Activated naive CD4-positive, alpha-beta T cell (primary cell): ENCODE data around the gene RGS9BP.
"Not testable (repeated sequence)": the region's sequence is repeated elsewhere in the genome, so short reads cannot be mapped to it uniquely, and the experiment has no call there.

Experiments used
- DNase-seq, 4 experiments: peaks; one replicate each; lab custom pipeline; 2025; lab: John Stamatoyannopoulos, UW

The RGS9BP gene, protein sequence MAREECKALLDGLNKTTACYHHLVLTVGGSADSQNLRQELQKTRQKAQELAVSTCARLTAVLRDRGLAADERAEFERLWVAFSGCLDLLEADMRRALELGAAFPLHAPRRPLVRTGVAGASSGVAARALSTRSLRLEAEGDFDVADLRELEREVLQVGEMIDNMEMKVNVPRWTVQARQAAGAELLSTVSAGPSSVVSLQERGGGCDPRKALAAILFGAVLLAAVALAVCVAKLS

DNA sequence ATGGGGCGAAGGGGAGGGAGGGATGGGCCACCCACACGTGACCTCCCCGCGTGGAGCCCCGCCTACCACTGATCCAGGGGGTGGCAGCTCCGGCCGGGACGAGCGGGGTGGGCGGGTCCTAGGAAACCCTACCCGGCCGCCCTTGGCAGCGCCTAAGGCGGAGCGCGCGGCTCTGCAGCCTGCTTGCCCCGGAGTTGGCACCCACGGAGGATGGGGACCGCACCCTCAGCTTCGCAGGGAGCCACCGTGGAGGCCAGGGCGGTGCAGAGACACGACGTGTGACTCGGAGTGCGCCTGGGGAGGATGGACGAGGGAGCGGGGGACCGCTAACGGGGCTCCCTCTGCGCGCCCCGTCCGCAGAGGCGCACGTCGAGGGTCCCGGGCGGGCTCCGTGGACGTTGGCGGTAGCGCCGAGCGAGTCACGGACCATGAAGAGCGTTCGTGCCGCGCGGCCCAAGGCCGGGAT is at the start of gene RGS9BP:
Gene RGS9BP (plus strand): TSS at position 129 of the 466 bp plus-strand sequence. CDS start 416 bp downstream, outside the sequence.
- peak in 2 of 4 experiments; percentile 25 to 36 for DNase-seq

DNA sequence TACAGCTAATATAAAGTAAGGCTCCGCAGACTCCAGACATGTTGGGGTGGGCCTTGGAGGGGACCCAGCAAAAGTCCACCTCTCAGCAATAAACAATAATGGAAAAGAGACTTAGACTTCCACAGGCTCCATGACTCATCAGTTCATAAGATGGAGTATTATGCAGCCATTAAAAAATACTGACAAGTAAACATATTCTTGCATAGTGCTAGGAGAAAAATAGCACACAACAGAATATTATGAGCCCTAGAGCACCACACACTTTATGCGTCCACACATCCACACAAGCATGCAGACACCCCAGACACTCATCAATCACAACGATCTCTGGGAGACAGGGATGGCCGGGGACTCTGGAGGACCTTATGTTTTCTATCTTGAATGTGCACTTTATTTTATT is 48.7 kb upstream of the RGS9BP start:
- no peak for DNase-seq

DNA sequence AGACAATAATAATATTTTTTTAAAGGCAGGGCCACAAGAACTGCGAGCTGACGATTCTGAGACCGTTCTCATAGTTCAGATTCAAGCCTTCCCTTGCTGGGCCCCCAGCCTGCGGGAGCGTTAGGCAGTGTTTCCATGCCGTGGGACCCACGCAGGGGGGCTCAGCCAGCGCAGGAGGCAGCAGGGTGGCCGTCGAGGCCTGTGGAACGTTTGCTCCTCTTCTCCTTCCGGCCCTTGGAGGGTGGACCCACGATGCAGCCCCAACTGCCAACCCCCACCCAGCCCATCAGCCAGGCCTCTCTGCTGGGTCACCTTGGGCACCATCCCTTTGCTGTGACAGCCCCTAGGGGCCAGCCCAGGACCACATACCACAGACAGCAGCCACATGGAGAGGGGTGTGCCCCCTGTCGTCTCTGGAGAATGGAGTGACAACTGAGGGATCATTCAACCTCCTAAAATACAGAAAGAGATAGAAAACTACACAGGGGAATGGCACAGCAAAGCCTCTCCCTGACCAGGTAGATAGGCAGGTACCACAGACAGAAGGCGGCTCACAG is 47.9 kb upstream of the RGS9BP start:
- no peak for DNase-seq

DNA sequence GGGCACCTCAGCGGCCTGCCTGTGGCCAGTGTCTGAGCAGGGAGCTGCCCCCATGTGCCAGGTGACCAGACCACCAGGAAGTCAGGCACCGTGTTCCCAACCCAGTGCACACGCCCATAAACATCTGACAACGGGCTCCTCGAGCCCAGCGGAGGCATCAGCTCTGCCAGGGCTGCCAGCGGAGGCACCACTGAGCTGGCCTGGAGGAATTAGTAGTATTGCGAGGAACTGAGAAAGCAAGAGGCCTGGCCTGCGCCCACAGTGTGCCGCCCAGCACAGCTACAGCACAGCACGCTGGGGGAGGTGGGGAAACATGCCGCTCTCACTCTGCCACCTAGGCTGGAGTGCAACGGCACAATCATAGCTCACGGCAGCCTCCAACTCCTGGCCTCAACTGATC is 45.3 kb upstream of the RGS9BP start:
- no peak for DNase-seq

DNA sequence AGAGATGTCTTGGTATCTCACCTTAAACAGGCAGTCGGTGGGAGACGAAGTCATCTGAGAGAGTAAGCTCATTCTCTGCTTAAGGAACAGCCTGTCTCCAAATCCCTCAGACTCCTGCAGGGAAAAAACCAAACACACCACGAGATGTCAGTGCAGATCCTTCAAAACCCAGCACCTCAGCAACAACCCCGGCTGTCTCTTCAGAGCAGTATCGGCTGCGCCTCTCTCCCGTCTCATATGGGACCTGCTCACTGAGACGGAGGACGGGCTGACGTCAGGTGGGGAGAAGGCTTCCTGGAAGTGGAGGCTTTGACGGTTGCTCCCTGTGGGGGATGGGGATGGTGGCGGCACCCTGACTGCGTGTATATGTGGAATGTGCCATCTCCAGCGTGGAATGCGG is 44.3 kb upstream of the RGS9BP start:
- no peak for DNase-seq

DNA sequence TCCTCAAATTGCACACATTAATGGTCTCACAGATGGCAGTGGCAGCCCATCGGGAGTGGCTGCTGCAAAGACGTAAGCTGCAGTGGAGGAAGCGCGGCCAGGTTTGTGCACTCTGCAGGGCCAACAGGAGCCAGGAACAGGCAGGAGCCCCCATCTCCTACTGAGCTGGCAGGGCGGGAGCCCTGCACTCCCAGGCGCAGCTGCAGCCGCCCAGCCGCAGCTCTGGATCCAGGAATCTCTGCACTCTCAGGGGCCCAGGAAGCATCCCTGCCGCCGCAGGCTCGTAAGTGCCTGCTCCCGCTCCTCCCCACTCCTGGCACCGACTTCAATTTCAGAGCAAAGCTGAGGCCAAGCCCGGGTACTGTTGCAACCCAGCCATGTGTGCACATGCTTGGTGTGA is 38.2 kb upstream of the RGS9BP start:
- DNase-seq, result no peak

DNA sequence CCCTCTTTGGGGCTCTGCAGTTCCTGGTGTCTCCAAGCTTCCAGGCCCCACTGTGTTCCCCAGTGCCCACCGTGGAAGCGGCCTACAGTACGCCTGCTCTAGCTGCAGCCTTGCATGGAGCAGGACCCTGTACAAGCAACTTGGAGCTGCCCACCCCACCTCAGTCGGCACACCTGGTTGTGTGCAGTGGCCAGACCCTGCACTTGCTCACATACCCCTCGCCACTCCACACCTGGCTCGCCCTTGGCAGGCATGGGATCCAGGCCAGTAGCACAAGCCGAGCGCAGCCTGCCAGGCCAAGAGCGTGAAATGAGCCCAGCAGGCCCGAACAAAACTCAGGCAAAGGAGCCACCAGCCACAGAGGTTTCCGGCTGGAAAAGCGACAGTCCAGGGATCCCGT is 37.0 kb upstream of the RGS9BP start:
- DNase-seq, result no peak

DNA sequence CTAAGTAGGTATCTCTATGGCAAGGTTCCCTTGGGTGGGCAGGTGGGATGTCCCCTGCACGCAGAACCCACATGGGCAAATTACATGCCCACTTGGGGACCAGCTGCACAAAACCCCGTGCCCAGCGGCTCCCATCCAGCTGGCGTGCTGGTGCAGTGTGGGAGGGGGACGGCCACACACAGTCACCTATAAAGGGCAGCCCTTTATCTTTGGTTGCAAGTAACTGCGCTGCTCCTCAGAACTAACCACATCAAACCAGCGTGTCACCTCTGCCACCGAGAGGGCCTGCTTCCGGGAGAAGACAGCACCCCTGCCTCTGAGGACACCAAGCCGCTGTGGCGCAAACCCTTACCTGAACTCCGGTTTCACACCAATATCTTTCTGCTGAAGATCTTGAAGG is 32.9 kb upstream of the RGS9BP start:
- DNase-seq, result peak in 2 of 4 experiments; percentile 26 to 55

DNA sequence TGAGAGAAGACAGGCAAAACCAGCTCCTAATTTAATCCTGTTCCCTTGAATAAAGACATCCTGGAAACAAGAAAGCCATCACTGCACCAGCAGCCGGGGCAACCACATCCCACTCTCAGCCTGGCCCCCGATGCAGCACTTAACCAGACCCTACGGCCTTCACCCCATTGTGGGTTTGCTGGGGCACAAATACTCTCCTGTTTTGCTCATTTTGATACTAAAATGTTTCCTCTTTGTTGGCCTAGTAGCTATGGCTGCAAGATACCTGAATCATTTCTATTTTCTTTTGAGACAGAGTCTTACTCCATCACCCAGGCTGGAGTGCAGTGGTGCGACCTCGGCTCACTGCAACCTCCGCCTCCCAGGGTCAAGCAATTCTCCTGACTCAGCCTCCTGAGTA is 29.1 kb upstream of the RGS9BP start:
- DNase-seq, result no peak

DNA sequence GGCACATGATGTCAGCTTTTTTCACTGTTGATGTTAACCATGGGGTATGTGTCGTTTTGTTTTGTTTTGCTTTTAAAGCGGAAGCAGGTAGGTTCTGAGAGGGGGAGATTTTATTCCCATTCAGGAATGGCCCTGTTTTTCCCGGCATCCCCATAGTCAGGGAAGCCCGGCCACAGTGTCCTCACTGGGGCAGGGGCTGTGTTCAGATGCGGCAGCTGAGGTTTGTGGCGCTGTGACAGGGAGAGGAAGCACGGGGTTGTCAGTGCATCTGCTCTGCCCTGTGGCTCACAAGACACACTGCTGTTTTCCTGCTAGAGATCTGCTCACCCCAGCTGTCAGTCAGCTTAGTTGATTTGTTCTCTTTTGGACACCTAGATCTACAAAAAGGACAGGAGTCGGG is 28.3 kb upstream of the RGS9BP start:
- DNase-seq, result no peak

DNA sequence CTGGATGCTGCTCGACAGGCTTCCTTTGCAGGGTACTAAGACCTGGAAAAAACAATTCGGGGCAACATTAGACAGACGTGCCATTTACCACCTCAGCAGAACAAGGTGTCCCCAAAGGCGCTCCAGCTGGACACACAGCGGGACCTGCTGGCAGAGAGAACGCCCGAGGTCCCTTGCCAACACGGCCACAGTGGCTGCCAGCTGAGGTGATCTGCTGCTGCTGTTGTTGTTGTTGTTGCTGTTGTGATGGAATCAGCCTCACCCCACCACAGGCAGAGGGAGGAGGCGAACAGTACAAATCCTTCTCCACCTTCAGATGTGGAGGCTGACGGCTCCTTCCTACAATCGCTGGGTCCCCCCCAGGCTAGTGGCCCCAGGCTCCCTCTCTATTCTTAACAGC is 25.9 kb upstream of the RGS9BP start:
- no peak for DNase-seq

DNA sequence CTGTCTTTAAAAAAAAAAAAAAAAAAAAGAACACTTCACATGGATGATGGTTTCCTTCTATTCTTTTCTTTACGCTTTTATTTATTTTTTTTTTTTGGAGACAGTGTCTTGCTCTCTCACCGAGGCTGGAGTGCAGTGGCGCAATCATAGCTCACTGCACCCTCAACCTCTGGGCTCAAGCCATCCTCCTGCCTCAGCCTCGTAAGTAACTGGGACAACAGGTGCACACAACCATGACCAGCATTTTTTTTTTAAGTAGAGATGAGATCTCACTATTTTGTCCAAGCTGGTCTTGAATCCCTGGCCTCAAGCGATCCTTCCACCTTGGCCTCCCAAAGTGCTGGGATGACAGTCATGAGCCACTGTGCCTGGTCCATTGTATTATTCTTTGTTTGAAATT is 25.0 kb upstream of the RGS9BP start:
- DNase-seq, result no peak

DNA sequence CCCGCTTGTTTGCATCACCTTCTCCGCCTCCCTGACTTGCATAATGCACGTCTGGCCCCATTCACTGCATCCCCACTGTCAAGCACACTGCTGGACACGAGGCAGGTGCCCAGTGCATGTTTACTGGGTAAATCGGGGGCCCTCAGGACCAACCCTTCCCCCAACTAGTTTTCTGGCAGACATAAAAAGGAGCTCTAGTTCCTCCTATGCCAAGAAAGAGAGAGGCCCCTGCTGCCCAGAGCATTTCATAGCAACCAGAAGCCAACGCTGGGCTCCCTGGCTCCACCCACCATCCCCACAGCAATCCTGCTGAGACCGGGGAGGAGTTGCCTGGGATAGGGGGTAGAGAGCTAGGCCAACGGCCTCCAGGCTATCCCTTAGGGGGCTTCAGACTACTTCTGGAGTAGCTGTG is 23.9 kb upstream of the RGS9BP start:
- DNase-seq, result no peak

DNA sequence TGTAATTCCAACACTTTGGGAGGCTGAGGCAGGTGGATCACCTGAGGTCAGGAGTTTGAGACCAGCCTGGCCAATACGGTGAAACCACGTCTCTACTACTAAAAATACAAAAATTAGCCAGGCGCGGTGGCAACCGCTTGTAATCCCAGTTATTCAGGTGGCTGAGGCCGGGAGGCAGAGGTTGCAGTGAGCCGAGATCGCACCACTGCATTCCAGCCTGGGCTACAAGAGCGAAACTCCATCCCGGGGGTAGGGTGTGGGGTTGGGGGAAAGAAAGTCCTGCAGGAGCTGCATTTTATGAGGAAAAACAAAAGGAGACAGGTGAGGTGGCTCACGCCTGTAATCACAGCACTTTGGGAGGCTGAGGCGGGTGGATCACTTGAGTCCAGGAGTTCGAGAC is 23.3 kb upstream of the RGS9BP start:
- DNase-seq, result not testable (repeated sequence)

DNA sequence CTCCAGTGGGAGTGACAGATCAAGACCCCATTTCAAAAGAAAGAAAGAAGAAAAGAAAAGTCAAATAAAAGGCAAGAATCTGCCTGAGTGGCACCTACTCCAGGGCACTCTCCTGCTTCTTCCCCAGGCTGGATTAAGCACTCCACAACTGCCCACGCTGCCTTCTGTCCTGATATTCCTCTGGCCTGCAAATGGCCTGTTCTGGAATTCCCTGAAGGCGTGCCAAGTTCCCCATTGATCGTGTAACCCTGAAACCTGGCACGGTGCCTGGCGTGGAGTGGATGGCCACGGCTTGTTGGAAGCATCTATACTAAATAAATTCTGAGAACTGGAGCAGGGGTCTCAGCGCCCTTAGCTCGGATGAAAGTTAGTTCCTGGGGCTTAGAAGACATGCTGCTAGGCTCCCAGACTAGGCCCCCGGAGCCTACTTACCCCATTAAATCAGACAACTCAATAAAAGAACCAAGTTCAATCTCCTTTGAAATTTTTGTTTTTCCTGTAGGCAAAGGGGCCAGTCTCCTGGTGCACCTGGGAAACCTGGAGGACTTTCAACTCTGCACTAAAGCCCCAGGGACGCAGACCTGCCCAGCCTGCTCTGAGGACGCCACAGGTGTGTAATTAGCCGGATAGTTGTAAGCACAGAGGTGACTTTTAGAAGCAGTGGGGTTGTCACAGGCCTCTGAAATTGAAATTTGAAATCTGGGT is 22.6 kb upstream of the RGS9BP start:
- DNase-seq, result no peak

DNA sequence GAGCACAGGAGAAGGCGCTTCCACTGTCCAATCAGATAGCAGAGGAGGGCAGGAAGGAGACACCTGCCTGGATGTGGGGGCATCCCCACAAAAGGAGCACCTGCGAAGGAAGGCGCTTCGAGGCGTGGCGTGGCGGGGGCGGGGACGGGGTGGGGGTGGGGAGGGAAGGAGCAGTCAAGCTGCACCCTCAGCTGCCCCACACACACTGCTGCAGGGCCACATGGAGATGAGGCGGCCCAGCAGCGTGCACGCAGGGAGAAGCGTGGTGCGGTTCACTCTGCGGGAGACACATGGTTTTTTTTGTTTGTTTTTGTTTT is 22.1 kb upstream of the RGS9BP start:
- DNase-seq, result no peak

DNA sequence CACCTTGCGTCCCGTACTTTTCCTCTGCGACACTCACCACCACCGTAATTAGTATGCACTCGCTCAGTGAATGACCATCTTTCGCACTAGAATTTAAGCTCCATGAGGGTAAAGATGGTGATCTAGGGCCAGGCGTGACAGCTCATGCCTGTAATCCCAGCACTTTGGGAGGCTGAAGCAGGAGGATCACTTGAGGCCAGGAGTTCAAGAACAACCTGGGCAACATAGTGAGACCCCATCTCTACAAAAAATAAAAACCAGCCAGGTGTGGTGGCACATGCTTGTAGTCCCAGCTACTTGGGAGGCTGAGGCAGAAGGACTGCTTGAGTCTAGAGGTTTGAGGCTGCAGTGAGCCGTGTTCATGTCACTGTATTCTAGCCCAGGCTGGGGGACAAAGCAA is 19.3 kb upstream of the RGS9BP start:
- not testable (repeated sequence) for DNase-seq

DNA sequence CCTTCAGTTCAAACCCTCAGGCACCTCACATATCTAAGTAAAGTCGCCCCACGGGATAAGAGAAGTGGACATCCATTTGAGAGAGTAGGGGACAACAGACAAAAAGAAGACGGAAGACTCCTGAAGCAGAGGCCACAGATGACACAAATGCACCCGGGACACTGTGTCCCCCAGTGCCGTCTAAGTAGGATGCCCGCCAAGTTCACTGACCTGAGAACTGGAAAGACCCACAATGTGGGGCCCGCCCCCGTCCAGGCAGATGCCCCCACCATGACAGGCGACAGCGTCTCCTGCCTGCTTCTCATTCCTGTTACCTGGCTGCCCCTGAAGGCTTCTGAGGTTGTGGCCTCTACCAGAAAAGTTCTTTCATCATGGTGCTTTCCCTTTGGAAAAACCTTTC is 17.6 kb upstream of the RGS9BP start:
- no peak for DNase-seq

DNA sequence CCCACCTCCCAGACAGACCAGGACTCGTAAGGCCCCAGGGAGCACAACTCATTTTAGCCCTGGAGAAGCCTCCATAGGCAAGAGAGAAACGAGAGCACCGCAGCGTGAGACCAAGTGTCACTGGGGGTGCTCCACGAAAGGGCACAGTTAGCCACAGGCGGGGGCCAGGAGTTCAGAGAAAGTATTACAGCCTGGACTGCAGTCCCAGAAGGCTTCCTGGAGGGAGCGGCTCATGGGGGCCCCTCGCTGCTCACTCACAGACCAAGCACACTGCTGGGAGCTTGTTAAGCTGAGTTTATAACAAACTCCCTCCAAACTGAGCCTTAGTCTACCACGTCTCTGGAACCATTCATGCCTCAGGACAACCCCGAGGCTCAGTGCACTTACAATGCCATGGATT is 17.1 kb upstream of the RGS9BP start:
- no peak for DNase-seq

DNA sequence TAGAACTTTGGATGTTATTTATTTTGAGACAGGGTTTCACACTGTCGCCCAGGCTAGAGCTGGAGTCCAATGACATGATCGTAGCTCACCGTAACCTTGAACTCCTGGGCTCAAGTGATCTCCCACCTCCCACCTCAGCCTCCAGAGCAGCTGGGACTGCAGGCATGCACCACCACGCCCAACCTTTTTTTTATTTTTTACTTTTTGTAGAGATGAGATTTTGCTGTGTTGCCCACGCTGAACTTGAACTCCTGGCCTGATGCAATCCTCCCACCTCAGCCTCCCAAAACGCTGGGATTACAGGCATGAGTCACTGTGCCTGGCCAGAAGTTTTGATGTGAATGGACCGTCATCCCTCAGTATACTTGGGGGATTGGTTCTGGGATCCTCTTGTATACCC is 14.3 kb upstream of the RGS9BP start:
- no peak for DNase-seq

DNA sequence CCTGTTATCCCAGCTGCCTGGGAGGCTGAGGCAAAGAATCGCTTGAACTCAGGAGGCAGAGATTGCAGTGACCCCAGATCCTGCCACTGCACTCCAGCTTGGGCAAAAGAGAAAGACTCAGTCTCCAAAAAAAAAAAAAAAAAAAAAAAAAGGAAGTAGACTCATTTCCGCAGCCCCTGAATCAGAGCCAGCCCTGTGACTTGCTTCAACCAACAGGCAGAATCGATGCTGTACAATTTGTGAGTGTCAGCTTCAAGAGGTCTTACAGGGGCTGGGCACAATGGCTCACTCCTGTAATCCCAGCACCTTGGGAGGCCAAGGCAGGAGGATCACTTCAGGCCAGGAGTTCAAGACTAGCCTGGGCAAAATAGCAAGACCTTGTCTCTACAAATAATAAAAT is 13.5 kb upstream of the RGS9BP start:
- DNase-seq, result no peak

DNA sequence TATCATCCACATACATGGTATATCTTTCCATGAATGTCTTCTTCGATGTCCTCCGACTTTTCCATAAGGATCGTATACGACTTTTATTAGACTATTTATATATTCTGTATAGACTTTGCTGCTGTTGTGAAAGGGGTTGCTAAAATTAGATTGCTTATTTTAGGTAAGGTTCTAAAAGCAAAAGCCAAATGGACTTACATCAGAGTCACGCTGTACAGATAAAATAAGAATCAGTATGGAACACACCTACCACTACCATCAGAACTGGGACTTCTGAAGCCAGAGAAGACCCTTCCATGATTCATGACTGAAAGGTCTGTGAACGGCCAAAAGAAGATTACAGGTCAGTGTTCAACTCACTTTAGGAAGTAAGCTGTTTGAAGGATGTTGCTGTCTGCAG is 9.6 kb upstream of the RGS9BP start:
- no peak for DNase-seq

DNA sequence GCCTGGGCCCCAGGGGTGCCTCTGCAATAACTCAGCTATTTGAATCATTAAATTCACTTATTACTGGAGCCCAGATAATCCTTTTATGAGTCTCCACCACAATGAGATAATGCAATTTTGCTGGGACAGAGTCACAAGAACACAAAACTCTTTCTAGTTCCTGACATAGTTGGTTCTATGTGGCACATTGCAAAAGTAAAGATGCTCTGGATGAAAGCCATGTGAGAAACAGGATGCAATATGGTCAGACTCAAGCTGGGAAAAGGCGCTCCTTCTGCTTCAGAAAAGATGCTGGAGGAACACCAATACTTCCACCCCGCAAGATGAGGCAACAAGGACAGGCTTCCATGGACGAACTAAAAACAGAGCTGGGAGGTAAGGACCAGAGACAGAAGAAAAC is 6.3 kb upstream of the RGS9BP start:
- DNase-seq, result no peak
